ENCODE results near the gene TTC28.

GRCh38 chr22:28299753-28300152, 379.9 kb downstream of the TTC28 start:
- TF ChIP-seq CTCF (IDR thresholded peaks at IDR 0.05) (no peak), POLR2A (IDR thresholded peaks at IDR 0.05) (no peak)
